ENCODE data around the gene EMID1. TPM values are rescaled to one million over a fixed set of nuclear protein-coding genes. Genes with fewer than 3 reads are reported as not detected.
"Not testable (repeated sequence)": the region's sequence is repeated elsewhere in the genome, so short reads cannot be mapped to it uniquely, and the experiment has no call there.

The EMID1 gene
- total RNA-seq, 2 experiments from 2014 or later = not detected

DNA sequence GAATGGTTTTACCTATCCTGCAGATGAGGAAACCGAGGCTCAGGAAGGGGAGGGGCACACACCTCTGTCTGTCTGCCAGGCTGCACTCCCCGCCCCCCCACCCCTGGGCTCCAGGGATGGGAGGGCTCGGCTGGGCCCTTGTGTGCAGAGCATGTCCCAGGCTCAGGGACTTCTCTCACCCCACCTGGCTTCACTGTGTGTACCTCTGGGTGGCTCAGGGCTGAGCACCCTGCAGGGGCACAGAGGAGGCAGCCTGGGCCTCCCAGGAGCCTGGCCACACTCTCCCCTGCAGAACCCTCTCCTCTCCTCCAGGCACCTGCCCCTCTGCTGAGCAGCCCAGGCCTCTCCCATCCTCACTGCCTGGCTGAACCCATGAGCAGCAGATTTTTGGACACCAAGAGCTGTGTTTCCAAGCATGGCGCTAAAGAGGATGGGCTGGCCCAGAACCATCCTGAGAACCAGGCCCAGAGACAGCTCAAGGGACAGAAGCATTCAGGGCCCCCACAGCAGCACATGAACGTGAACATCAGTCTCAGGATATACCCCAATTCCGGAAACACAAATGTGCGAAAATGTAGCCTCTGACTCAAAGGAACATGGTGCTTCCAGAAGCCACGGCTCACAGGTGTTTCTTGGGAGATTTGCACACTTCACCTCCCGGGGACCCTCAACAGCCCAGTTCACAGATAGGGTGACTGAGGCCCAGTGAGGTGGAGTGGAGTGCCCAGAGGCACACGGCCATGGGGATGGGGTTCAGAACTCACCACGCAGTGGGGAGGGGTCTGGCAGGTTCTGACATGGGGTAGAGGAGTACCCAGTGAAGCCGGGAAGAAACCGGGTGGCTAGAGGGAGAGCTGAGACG lies 10.5 kb downstream of the EMID1 start:
- no peaks in the 10 kb centered on the region for H3K36me3 Mint-ChIP-seq (ENCODE audit: low read depth)
- DNase-seq (no peak), ATAC-seq (peak; percentile 29)
- H3K4me3 Mint-ChIP-seq = no peak overlapping the region
- H3K27ac Mint-ChIP-seq = no peak overlapping the region
- H3K27me3 Mint-ChIP-seq (ENCODE audit: low read depth) = peaks cover 7% of the 10 kb centered on the region
- CTCF ChIA-PET = no interaction called here
- no peaks in the 10 kb centered on the region for H3K9me3 Mint-ChIP-seq (ENCODE audit: insufficient read depth)
- POLR2A ChIA-PET = no interaction called here
- H3K4me1 Mint-ChIP-seq (ENCODE audit: low read depth) = no peaks in the 10 kb centered on the region

DNA sequence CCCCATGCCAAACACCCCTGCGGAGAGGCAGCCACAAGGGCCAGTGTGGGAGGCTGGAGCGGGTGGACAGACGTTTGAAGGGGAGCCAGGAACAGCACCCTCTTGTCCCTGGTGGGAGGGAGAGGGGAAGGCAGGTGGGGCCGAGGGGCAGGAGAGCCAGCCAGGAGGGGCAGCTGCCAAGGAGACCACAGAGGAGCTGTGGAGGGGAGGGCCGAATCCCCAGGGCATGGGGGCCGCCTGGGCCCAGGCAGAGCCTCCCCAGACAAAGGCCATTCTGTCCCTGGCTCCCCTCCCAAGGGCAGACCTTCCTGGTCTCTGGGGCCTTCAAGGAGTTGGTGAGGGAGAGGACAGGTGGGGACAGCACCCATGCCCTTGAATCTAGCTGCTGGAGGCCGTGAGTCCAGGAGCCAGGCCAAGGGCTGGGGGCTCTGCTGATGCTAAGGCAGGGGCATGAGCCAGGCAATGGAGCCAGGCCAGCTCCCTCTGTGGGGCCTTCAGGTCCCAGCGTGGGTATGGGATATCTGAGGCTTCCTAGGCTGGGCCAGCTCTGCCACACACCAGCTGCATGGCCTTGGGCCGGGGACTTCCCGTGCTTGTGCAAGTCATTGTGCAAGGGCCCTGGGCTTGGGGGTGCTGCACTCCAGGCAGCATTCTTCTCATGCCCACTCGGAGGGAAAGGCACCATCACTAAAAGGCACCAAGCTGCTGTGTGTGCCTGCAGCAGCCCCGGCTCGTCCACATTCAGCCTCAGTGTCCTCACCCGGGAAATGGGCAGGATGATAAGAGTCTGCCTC lies 11.4 kb downstream of the EMID1 start:
- no peak for DNase-seq
- H3K9me3 Mint-ChIP-seq (ENCODE audit: insufficient read depth) = no peaks in the 10 kb centered on the region
- peaks cover 2% of the 10 kb centered on the region for H3K27me3 Mint-ChIP-seq (ENCODE audit: low read depth)
- no peak overlapping the region for H3K27ac Mint-ChIP-seq
- no peak overlapping the region for H3K4me3 Mint-ChIP-seq
- no peak for ATAC-seq
- ChIA-PET POLR2A (no interaction called here), CTCF (no interaction called here)
- H3K4me1 Mint-ChIP-seq (ENCODE audit: low read depth) = no peaks in the 10 kb centered on the region
- no peaks in the 10 kb centered on the region for H3K36me3 Mint-ChIP-seq (ENCODE audit: low read depth)

DNA sequence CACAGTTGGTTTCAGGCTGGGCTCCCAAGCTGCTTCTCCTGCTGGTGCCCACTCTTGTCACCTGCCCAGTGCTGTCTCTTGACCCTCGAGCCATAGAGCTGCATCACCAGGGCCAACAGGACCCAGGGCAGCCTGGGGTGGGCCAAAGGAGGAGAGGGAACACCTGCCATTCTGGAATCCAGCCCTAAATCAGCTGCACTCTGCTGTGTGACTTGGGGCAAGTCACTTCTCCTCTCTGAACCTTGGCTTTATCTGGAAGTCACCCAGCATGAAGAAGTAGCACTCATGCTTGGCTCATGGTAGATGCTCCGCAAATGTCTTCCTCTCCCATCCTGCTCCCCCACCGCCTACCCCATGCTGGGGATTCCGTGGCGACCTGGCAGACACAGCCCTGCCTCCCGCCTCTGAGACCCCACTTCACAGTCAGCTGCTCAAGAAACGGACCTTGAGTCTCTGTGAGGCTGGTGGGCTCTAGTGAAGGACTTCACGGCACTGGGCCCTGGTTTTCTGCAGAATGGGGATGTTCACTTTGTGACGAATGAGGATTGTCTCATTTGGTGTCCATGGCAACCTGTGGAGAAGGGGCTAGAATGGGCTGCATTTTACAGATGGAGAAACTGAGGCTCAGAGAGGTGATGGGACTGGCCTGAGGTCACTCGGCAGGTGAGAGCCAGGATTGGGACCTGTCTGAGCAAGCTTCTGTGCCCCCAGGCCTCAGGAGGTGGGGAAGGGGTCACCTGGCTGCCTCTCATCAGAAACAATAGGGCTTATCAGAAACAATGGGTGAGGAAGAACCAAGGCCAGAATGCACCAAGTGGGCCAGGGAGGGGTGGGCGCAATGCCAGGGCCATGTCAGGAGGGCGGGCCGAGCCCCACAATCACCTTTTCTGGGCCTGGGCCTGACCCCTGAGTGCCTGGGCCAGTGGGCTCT lies 12.4 kb downstream of the EMID1 start:
- Mint-ChIP-seq H3K36me3 (ENCODE audit: low read depth) (no peaks in the 10 kb centered on the region), H3K9me3 (ENCODE audit: insufficient read depth) (no peaks in the 10 kb centered on the region), H3K4me3 (no peak overlapping the region), H3K27ac (no peak overlapping the region), H3K27me3 (ENCODE audit: low read depth) (peaks cover 2% of the 10 kb centered on the region), H3K4me1 (ENCODE audit: low read depth) (no peaks in the 10 kb centered on the region)
- DNase-seq = no peak
- ChIA-PET CTCF (no interaction called here), POLR2A (no interaction called here)
- ATAC-seq = no peak

GRCh38 chr22:29218758-29219408 lies 13.2 kb downstream of the EMID1 start:
- ChIA-PET CTCF (no interaction called here), POLR2A (no interaction called here)
- H3K27me3 Mint-ChIP-seq (ENCODE audit: low read depth) = peaks cover 2% of the 10 kb centered on the region
- H3K4me3 Mint-ChIP-seq = no peak overlapping the region
- H3K9me3 Mint-ChIP-seq (ENCODE audit: insufficient read depth) = no peaks in the 10 kb centered on the region
- H3K36me3 Mint-ChIP-seq (ENCODE audit: low read depth) = no peaks in the 10 kb centered on the region
- H3K27ac Mint-ChIP-seq = no peak overlapping the region
- no peak for ATAC-seq
- no peak for DNase-seq
- H3K4me1 Mint-ChIP-seq (ENCODE audit: low read depth) = no peaks in the 10 kb centered on the region

DNA sequence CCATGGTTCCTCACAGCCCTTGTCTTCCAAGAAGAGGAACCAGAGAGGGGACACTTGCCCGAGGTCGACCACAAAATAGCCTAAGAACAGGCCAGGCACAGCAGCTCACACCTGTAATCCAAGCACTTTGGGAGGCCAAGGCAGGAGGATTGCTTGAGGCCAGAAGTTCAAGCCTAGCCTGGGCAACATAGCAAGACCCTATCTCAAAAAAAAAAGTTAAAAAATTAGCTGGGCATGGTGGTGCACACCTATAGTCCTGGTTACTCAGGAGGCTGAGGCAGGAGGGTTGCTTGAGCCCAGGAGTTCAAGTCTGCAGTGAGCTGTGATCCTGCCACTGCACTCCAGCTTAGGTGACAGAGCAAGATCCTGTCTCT lies 13.7 kb downstream of the EMID1 start:
- ATAC-seq; H3K9me3 Mint-ChIP-seq (ENCODE audit: insufficient read depth); H3K27me3 Mint-ChIP-seq (ENCODE audit: low read depth); CTCF ChIA-PET; DNase-seq; H3K4me1 Mint-ChIP-seq (ENCODE audit: low read depth); H3K27ac Mint-ChIP-seq; H3K36me3 Mint-ChIP-seq (ENCODE audit: low read depth); H3K4me3 Mint-ChIP-seq: not testable (repeated sequence)
- POLR2A ChIA-PET = interaction anchor here (0.7 kb wide), 1 partner anchor 10 kb away, joined by 3 read pairs; no protein-coding TSS in a partner anchor

GRCh38 chr22:29219881-29220670 lies 14.4 kb downstream of the EMID1 start:
- Mint-ChIP-seq H3K27ac (no peak overlapping the region), H3K36me3 (ENCODE audit: low read depth) (no peaks in the 10 kb centered on the region), H3K4me1 (ENCODE audit: low read depth) (no peaks in the 10 kb centered on the region), H3K27me3 (ENCODE audit: low read depth) (peaks cover 2% of the 10 kb centered on the region), H3K9me3 (ENCODE audit: insufficient read depth) (no peaks in the 10 kb centered on the region), H3K4me3 (no peak overlapping the region)
- CTCF ChIA-PET = no interaction called here
- DNase-seq (no peak), ATAC-seq (no peak)
- POLR2A ChIA-PET = interaction anchor here (0.7 kb wide), 2 partner anchors 11 to 27 kb away, joined by 3 to 4 read pairs; no protein-coding TSS in a partner anchor

DNA sequence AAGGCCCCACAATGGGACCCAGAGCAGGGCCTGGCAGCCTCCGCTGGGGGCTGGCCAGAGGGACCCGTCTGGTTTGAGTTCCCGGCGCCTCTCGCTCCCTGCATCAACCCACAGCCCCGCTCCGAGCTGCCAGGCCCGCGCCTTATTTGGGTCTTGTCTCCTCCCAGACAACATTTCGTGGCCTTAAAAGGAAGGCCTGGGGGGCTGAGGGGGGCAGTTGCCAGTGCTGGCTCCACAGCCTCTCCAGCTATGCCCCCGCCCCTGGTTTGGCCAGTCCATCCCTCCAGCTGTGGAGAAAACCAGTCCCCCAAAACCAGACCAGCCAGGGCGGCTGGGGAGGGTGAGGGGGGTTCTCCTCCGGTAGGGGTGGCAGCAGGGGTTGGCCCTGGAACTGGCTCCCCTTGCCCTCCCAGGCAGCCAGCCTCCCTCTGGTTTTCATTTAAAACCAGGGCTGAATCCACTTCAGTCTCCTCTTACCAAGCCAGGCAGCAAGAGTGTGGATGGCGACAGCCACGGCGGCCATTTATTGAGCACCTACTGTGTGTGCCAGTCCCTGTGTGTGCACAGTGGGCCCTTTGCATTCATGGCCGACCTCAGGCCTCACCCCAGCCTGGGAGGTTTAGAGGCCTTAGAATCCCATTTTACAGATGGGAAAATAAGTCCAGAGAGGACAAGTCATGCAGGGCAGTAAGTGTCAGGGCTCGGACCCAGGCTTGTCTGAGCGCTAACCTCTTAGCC lies 18.6 kb downstream of the EMID1 start:
- Mint-ChIP-seq H3K9me3 (ENCODE audit: insufficient read depth) (no peaks in the 10 kb centered on the region), H3K36me3 (ENCODE audit: low read depth) (no peaks in the 10 kb centered on the region), H3K4me1 (ENCODE audit: low read depth) (no peaks in the 10 kb centered on the region), H3K4me3 (no peak overlapping the region), H3K27me3 (ENCODE audit: low read depth) (peaks cover 5% of the 10 kb centered on the region), H3K27ac (no peak overlapping the region)
- ATAC-seq = no peak
- POLR2A ChIA-PET = no interaction called here
- no peak for DNase-seq
- CTCF ChIA-PET = no interaction called here

DNA sequence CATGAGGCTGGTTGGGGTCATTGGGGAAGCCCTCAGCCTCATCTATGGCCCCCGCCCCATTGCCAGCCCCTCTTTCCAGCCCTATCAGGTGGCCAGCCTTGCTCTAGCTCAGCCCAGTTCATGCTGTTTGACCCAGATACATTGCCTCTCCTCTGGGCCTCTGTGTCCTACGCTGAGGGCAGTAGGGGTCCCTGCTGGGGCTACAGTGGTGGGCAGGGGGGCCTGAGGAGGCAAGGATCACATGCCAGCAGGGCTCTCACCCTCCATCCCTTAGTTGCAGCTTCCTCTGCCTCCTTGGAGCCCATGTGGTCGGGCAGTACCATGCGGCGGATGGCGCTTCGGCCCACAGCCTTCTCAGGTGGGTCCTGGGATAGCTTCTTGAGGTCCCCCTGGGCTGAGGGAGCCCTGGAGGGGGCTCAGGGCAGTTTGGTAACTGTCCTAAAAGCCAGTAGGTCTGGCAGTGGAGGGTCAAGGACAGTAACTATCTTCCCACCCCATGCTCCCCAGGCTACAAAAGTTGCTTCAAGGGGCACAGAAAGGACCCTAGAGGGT lies 19.2 kb downstream of the EMID1 start:
- DNase-seq = no peak
- no peak for ATAC-seq
- no peak overlapping the region for H3K27ac Mint-ChIP-seq
- H3K9me3 Mint-ChIP-seq (ENCODE audit: insufficient read depth) = no peaks in the 10 kb centered on the region
- no peaks in the 10 kb centered on the region for H3K4me1 Mint-ChIP-seq (ENCODE audit: low read depth)
- H3K36me3 Mint-ChIP-seq (ENCODE audit: low read depth) = no peaks in the 10 kb centered on the region
- no peak overlapping the region for H3K4me3 Mint-ChIP-seq
- POLR2A ChIA-PET = no interaction called here
- CTCF ChIA-PET = no interaction called here
- peaks cover 4% of the 10 kb centered on the region for H3K27me3 Mint-ChIP-seq (ENCODE audit: low read depth)

- Mint-ChIP-seq H3K27ac (no peak overlapping the region), H3K9me3 (ENCODE audit: insufficient read depth) (no peaks in the 10 kb centered on the region), H3K4me3 (no peak overlapping the region), H3K36me3 (ENCODE audit: low read depth) (no peaks in the 10 kb centered on the region), H3K27me3 (ENCODE audit: low read depth) (peaks cover 3% of the 10 kb centered on the region), H3K4me1 (ENCODE audit: low read depth) (no peaks in the 10 kb centered on the region)
- ChIA-PET CTCF (no interaction called here), POLR2A (no interaction called here)
- DNase-seq (no peak), ATAC-seq (no peak)
Observed at GRCh38 chr22:29225422-29226090, 19.9 kb downstream of the EMID1 start.

GRCh38 chr22:29226351-29226981 lies 20.8 kb downstream of the EMID1 start:
- CTCF ChIA-PET = no interaction called here
- DNase-seq (no peak), ATAC-seq (no peak)
- Mint-ChIP-seq H3K4me3 (no peak overlapping the region), H3K27ac (no peak overlapping the region), H3K27me3 (ENCODE audit: low read depth) (peaks cover 3% of the 10 kb centered on the region), H3K4me1 (ENCODE audit: low read depth) (no peaks in the 10 kb centered on the region), H3K36me3 (ENCODE audit: low read depth) (no peaks in the 10 kb centered on the region), H3K9me3 (ENCODE audit: insufficient read depth) (no peaks in the 10 kb centered on the region)
- POLR2A ChIA-PET = no interaction called here

All from activated CD8-positive, alpha-beta T cell treated with anti-CD3 and anti-CD28 coated beads, Interleukin-2, amount 10 ng/mL, durations not matched to agents 7 days and 5 days (primary cell).